GM12872 (cell line): ENCODE results near the gene ABCA5.

ENCODE experiments used
- TF ChIP-seq, protein P1 (sequence below): IDR thresholded peaks from 3 replicates; pipeline ENCODE4 v1.5.1; 2011; ENCODE audit warnings: low read depth, mild to moderate bottlenecking, low read length, moderate library complexity; ENCODE audit not compliant: insufficient read depth

The ABCA5 gene

GRCh38 chr17:69326377-69327059 is 415 bp downstream of the ABCA5 start:
- TF ChIP-seq, protein P1, sequence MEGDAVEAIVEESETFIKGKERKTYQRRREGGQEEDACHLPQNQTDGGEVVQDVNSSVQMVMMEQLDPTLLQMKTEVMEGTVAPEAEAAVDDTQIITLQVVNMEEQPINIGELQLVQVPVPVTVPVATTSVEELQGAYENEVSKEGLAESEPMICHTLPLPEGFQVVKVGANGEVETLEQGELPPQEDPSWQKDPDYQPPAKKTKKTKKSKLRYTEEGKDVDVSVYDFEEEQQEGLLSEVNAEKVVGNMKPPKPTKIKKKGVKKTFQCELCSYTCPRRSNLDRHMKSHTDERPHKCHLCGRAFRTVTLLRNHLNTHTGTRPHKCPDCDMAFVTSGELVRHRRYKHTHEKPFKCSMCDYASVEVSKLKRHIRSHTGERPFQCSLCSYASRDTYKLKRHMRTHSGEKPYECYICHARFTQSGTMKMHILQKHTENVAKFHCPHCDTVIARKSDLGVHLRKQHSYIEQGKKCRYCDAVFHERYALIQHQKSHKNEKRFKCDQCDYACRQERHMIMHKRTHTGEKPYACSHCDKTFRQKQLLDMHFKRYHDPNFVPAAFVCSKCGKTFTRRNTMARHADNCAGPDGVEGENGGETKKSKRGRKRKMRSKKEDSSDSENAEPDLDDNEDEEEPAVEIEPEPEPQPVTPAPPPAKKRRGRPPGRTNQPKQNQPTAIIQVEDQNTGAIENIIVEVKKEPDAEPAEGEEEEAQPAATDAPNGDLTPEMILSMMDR, result no peak

DNA sequence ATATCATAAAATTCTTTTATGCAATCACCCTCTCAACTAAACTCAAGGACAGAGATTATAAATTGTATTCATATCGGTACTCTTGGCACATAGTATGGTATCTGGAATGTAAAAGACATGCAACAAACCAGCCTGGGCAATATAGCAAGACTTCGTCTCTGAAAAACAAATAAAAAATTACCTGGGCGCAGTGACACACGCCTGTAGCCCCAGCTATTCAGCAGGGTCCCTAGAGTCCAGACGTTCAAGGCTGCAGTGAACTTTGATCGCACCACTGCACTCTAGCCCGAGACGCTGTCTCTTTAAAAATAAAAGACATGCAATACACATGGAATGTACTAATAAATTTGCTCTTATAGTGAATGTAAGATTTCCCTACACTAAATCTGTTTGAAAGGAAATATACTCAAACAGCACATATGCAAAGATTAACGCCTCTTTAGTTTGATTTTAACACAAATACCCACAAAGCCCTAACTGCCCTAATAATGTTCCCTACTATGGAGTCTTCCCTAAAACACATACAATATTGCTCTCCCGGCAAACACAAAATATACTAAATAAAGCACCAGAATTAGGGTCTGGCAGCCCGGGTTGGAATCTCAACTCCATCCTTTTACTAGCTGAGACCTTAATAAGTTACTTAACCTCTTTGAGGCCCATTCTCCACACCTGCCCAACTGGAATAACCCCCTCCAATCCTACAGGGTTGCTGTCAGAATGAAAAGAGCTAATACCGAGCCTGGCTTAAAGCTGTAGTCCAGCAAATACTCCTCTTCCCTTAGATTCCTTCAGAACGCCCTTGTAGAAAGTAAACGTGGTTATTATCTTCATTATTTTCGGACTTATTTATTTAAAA is 1.2 kb downstream of the ABCA5 start:
- TF ChIP-seq, protein P1, result no peak

GRCh38 chr17:69323806-69324205 is 3.1 kb downstream of the ABCA5 start:
- TF ChIP-seq, protein P1, result no peak

GRCh38 chr17:69320908-69321238 is 6.1 kb downstream of the ABCA5 start:
- TF ChIP-seq, protein P1, result no peak

DNA sequence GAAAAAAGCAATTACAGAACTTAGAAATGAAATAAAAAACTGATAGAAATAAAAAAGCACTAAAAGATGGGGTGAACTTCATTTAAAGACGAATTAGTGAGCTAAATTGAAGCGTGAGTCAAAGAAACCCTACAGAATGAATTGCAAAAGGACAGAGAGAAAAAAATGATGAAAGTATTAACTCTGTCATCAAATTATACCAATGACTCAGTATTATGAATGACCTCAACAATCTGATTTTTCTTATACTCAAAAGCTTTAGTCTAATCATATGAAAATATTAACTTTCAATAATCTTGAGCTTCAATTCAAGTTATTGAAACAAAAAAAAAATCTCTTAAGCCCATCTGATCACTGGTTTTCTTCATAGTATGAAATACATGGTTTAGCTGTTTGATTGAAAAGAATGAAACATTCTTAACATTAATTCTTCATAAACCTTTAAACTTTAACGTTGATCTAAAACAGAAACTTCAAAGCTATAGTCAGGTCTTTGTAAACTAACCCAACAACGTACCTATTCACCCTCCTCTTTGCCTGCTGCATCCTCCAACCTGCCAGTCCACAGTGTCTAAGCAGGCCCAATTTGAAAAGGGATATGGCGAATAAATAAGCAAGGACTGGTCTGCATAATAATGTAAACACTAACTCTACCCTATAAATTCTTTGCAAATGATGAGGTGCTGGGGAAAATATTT is 6.6 kb downstream of the ABCA5 start:
- TF ChIP-seq, protein P1, result no peak

DNA sequence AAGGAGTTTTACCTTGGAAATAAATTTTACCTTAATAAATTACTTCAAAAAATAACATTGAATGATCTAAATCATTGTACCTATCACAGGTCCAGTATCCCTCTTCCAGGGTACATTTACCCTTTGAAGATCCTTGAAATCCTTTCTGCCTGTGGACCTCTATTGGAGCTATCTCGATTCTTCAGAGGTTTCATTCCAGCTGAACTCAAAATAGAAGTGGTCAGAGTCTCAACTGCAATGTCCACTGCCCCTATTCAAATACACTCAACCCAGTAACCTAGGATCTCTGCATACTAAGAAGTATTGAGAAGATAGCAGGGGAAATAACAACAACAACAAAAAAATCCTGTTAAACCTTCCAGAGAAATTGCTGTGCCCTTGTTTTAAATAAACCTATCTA is 9.3 kb downstream of the ABCA5 start:
- TF ChIP-seq, protein P1, result no peak
